ENCODE measurements around the gene SERINC3. TPM values are rescaled to one million over a fixed set of nuclear protein-coding genes. Genes with fewer than 3 reads are reported as not detected.

The SERINC3 gene
- 72.8 and 86.6 TPM in 2 replicates for total RNA-seq

DNA sequence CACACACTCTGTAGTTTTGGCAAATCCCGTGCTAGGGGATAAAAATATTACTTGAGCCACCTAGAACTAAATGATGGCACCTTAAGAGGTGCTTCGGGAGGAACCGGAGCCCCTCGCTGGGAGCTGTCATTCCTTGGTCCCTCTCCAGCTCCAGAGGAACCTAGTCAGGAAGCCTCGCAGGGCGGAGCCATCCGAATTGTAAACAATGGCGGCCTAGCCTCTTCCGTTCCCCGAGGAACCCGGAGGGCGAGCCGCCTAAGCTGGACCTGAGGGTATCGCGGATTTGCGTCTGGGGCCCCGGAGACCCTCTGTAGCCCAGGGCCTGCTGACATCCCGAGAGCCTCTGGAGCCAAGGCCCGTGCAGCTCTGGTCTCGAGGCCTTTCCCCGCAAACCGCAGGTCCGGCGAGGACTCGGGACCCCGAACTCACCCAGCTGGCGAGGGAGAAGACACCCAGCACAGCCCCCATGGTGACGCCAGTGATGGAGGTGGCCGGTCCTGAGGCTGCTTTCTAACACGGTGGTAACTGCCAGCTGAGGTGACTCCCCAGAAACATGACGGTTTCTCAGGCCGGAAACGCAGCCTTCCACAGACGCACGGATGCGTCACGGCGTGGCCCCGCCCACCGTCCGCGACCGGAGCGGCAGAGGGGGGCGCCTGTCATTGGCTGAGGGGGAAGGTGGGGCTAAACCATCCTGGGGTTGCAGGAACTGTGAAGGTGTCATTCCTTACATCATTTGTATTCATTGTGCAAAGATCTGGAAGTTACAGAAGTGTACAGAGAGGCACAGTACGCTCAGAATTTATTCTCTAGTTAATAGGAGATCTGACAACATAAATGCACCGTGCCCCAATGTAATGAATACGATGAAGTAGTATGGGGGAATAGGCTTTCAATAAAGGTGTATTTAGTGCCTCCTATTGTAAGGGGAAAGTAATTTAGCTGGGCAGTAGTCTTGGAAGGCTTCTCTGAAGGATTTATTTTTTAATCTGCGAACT lies at the start of gene SERINC3:
SERINC3 (minus strand) TSS at position 587 of the 998 bp plus-strand sequence; CDS start at position 468, 119 bp downstream.

DNA sequence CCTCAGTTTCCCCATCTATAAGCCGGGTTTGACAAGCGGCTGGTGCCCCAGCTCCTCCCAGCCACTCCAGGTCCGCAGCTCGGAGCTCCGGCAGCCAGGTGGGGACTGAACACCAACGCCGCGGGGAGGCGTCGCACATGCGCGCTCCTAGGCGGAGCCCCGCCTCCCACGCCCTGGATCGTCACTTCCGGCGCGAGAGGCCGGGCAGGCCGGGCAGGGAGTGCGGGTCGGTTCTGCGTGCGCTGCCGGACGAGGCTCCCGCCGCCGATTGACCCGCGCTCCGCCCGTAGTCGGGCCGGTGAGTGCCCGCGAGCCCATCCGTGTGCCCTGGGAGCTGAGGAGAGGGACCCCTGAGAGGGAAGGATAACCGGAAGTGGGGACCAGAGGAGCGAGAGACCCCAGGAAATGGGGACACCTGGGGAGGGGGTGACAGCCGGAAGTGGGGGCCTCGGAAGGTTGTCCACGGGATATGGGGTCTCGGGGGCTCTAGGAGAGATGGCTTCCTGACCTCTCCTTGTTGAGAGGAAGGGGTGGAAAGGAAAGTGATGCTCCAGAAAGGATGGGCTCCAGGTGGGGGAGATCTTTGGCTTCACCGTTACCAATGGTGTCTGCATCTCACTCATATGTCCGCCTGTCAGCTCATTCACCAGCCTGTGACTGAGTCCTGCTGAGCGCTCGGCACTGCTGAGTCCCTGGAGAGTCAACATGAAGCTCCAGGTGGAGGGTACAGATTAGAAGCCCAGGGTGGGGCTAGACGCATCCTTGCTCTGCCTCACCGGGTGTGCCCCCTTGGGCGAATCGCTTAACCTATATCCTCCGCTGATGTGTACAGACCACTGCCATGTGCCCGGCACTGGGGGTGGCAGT lies 45.9 kb downstream of the SERINC3 start, which contains the start of gene TTPAL:
TTPAL (plus strand) TSS at position 181 of the 867 bp plus-strand sequence. CDS start 4,126 bp downstream, outside the sequence.

Other genes with a start within 250 kb of the SERINC3 start
- gene FITM2, start 210.9 kb downstream of the SERINC3 start, total RNA-seq, result 5.6 and 8.8 TPM in 2 replicates
- gene R3HDML, start 185.0 kb downstream of the SERINC3 start, total RNA-seq, result not detected in 2 replicates
- gene HNF4A, start 166.4 kb downstream of the SERINC3 start, total RNA-seq, result not detected in 2 replicates
- 9.2 and 20.9 TPM in 2 replicates for gene TTPAL, start 46.2 kb downstream of the SERINC3 start, total RNA-seq
- 57.2 and 57.4 TPM in 2 replicates for gene PKIG, start 60.5 kb upstream of the SERINC3 start, total RNA-seq
- 20.5 and 27.5 TPM in 2 replicates for gene ADA, start 129.6 kb upstream of the SERINC3 start, total RNA-seq
- gene CCN5, start 193.3 kb upstream of the SERINC3 start, total RNA-seq, result 2.1 and 16.2 TPM in 2 replicates
- gene KCNK15, start 223.8 kb upstream of the SERINC3 start, total RNA-seq, result 1.5 and 2.0 TPM in 2 replicates